Measurements from ENCODE around the gene OLR1. TPM values are rescaled to one million over a fixed set of nuclear protein-coding genes. Genes with fewer than 3 reads are reported as not detected.

The OLR1 gene
- total and polyA plus RNA-seq, 2 donors (not counting 1 experiment from before 2014, with no cell fraction given), result not detected

GRCh38 chr12:10182354-10183049, 10.6 kb upstream of the OLR1 start:
- Mint-ChIP-seq H3K4me3 (no peak overlapping the region), H3K9me3 (ENCODE audit: insufficient read depth) (no peaks in the 10 kb centered on the region), H3K27ac (no peak overlapping the region), H3K27me3 (peaks cover 57% of the 10 kb centered on the region), H3K4me1 (peaks cover 6% of the 10 kb centered on the region)
- no CpG with 5 or more reads among the region's 5 CpGs for WGBS (ENCODE audit: insufficient coverage)
- no peak overlapping the region for H3K4me2 ChIP-seq (replicated peaks; ENCODE audit: low read depth, low read length, poor library complexity, severe bottlenecking)
- no peak overlapping the region for H3K9ac ChIP-seq (ENCODE audit: low read length)
- H3K79me2 ChIP-seq (ENCODE audit: control insufficient read depth, insufficient read depth, low read length), result no peaks in the 10 kb centered on the region
- peaks cover 0 to 5% of the 10 kb centered on the region in 2 donors for H3K4me1 ChIP-seq (ENCODE audit: control insufficient read depth in 2 of 2, insufficient read depth in 2 of 2, low read length in 2 of 2)
- no peaks in the 10 kb centered on the region for H3K36me3 ChIP-seq (replicated peaks in 1 of 2; ENCODE audit: control extremely low read depth in 1 of 2, control insufficient read depth in 1 of 2, extremely low read depth in 1 of 2, insufficient read depth in 2 of 2, low read length in 1 of 2)
- no peaks in the 10 kb centered on the region for H4K20me1 ChIP-seq (ENCODE audit: control insufficient read depth, insufficient read depth, low read length, poor library complexity, severe bottlenecking)
- DNase-seq (no peak), ATAC-seq (ENCODE audit: low read depth) (no peak)
- H2AFZ ChIP-seq (ENCODE audit: insufficient read depth, low read depth, low read length, poor library complexity, severe bottlenecking), result no peak overlapping the region
- no peak for TF ChIP-seq CTCF (IDR thresholded peaks at IDR 0.05)
- TF ChIP-seq EZH2 (IDR thresholded peaks at IDR 0.05; ENCODE audit: borderline replicate concordance, insufficient read depth, low read depth, low read length, poor library complexity, severe bottlenecking), result no peak
- intact Hi-C loops (cut with micrococcal nuclease), result no loop called here
- ChIA-PET POLR2A (no interaction called here), CTCF (no interaction called here)
- peaks cover 0 to 22% (median 18%) of the 10 kb centered on the region in 4 experiments for H3K27me3 ChIP-seq (replicated peaks in 1 of 4; ENCODE audit: control extremely low read depth in 1 of 4, control insufficient read depth in 3 of 4, insufficient read depth in 4 of 4, low read length in 3 of 4)
- H3K9me3 ChIP-seq (ENCODE audit: control extremely low read depth in 1 of 3, control insufficient read depth in 2 of 3, insufficient read depth in 1 of 3, low read length in 2 of 3), result no peaks in the 10 kb centered on the region
- H3K27ac ChIP-seq (ENCODE audit: low read length in 2 of 2), result no peak overlapping the region
- H3K4me3 ChIP-seq (ENCODE audit: control extremely low read depth in 1 of 5, extremely low read depth in 1 of 5, insufficient read depth in 1 of 5, low read depth in 2 of 5, low read length in 4 of 5), result no peak overlapping the region

GRCh38 chr12:10179776-10180181, 7.8 kb upstream of the OLR1 start:
- Histone ChIP-seq H3K79me2 (ENCODE audit: control insufficient read depth, insufficient read depth, low read length) (no peaks in the 10 kb centered on the region), H3K27ac (ENCODE audit: low read length in 2 of 2) (no peak overlapping the region), H2AFZ (ENCODE audit: insufficient read depth, low read depth, low read length, poor library complexity, severe bottlenecking) (no peak overlapping the region), H3K27me3 (replicated peaks in 1 of 4; ENCODE audit: control extremely low read depth in 1 of 4, control insufficient read depth in 3 of 4, insufficient read depth in 4 of 4, low read length in 3 of 4) (peaks cover 0 to 21% (median 17%) of the 10 kb centered on the region in 4 experiments), H3K4me3 (ENCODE audit: control extremely low read depth in 1 of 5, extremely low read depth in 1 of 5, insufficient read depth in 1 of 5, low read depth in 2 of 5, low read length in 4 of 5) (no peak overlapping the region), H3K4me2 (replicated peaks; ENCODE audit: low read depth, low read length, poor library complexity, severe bottlenecking) (no peak overlapping the region), H4K20me1 (ENCODE audit: control insufficient read depth, insufficient read depth, low read length, poor library complexity, severe bottlenecking) (no peaks in the 10 kb centered on the region), H3K9me3 (ENCODE audit: control extremely low read depth in 1 of 3, control insufficient read depth in 2 of 3, insufficient read depth in 1 of 3, low read length in 2 of 3) (no peaks in the 10 kb centered on the region), H3K9ac (ENCODE audit: low read length) (no peak overlapping the region), H3K36me3 (replicated peaks in 1 of 2; ENCODE audit: control extremely low read depth in 1 of 2, control insufficient read depth in 1 of 2, extremely low read depth in 1 of 2, insufficient read depth in 2 of 2, low read length in 1 of 2) (no peaks in the 10 kb centered on the region), H3K4me1 (ENCODE audit: control insufficient read depth in 2 of 2, insufficient read depth in 2 of 2, low read length in 2 of 2) (no peaks in the 10 kb centered on the region)
- H3K9me3 Mint-ChIP-seq (ENCODE audit: insufficient read depth), result no peaks in the 10 kb centered on the region
- H3K4me1 Mint-ChIP-seq, result no peaks in the 10 kb centered on the region
- H3K27me3 Mint-ChIP-seq, result peaks cover 50% of the 10 kb centered on the region
- no peak for DNase-seq
- WGBS (ENCODE audit: insufficient coverage), result no CpG with 5 or more reads among the region's 5 CpGs
- H3K4me3 Mint-ChIP-seq, result no peak overlapping the region
- TF ChIP-seq CTCF (IDR thresholded peaks at IDR 0.05) (no peak), EZH2 (IDR thresholded peaks at IDR 0.05; ENCODE audit: borderline replicate concordance, insufficient read depth, low read depth, low read length, poor library complexity, severe bottlenecking) (no peak)
- no peak for ATAC-seq (ENCODE audit: low read depth)
- no peak overlapping the region for H3K27ac Mint-ChIP-seq
- intact Hi-C loops (cut with micrococcal nuclease), result no loop called here
- ChIA-PET POLR2A (no interaction called here), CTCF (no interaction called here)
